ENCODE measurements around the gene CTAGE9. TPM values are rescaled to one million over a fixed set of nuclear protein-coding genes. Genes with fewer than 3 reads are reported as not detected.
A peak's percentile ranks its signal among the peaks of the same experiment; 100 is the strongest.
"Not testable (repeated sequence)": the region's sequence is repeated elsewhere in the genome, so short reads cannot be mapped to it uniquely, and the experiment has no call there.

The CTAGE9 gene
- total RNA-seq, 1 donor from 2014 or later, result not detected

- no peak for DNase-seq (ENCODE audit: low read depth, low spot score)
These were observed 18.7 kb upstream of the CTAGE9 start for GRCh38 chr6:131729550-131729949.

GRCh38 chr6:131728296-131728939 lies 17.6 kb upstream of the CTAGE9 start:
- DNase-seq (ENCODE audit: low read depth, low spot score), result no peak

GRCh38 chr6:131727868-131728267 lies 17.1 kb upstream of the CTAGE9 start:
- DNase-seq (ENCODE audit: low read depth, low spot score), result no peak

GRCh38 chr6:131727467-131727866 lies 16.6 kb upstream of the CTAGE9 start:
- no peak for DNase-seq (ENCODE audit: low read depth, low spot score)

GRCh38 chr6:131724114-131724513 lies 13.3 kb upstream of the CTAGE9 start:
- DNase-seq (ENCODE audit: low read depth, low spot score), result no peak

GRCh38 chr6:131721161-131721560 lies 10.3 kb upstream of the CTAGE9 start:
- no peak for DNase-seq (ENCODE audit: low read depth, low spot score)

GRCh38 chr6:131717836-131718542 lies 7.2 kb upstream of the CTAGE9 start:
- DNase-seq (ENCODE audit: low read depth, low spot score), result no peak

GRCh38 chr6:131715567-131715966 lies 4.8 kb upstream of the CTAGE9 start:
- not testable (repeated sequence) for DNase-seq (ENCODE audit: low read depth, low spot score)

GRCh38 chr6:131703905-131704304 lies 6.9 kb downstream of the CTAGE9 start:
- not testable (repeated sequence) for DNase-seq (ENCODE audit: low read depth, low spot score)

- DNase-seq (ENCODE audit: low read depth, low spot score), result not testable (repeated sequence)
These were observed 10.0 kb downstream of the CTAGE9 start for GRCh38 chr6:131700851-131701250.

GRCh38 chr6:131696956-131697355 lies 13.9 kb downstream of the CTAGE9 start:
- DNase-seq (ENCODE audit: low read depth, low spot score), result no peak

- peak; percentile 24 for DNase-seq (ENCODE audit: low read depth, low spot score)
These were observed 15.9 kb downstream of the CTAGE9 start for GRCh38 chr6:131694832-131695426.

- no peak for DNase-seq (ENCODE audit: low read depth, low spot score)
These were observed 17.4 kb downstream of the CTAGE9 start for GRCh38 chr6:131693384-131693783.

- no peak for DNase-seq (ENCODE audit: low read depth, low spot score)
These were observed 18.2 kb downstream of the CTAGE9 start for GRCh38 chr6:131692589-131692988.

- no peak for DNase-seq (ENCODE audit: low read depth, low spot score)
These were observed 18.8 kb downstream of the CTAGE9 start for GRCh38 chr6:131692031-131692430.

- no peak for DNase-seq (ENCODE audit: low read depth, low spot score)
These were observed 22.5 kb downstream of the CTAGE9 start for GRCh38 chr6:131688286-131688685.

GRCh38 chr6:131687022-131687421 lies 23.8 kb downstream of the CTAGE9 start:
- DNase-seq (ENCODE audit: low read depth, low spot score), result no peak

- no peak for DNase-seq (ENCODE audit: low read depth, low spot score)
These were observed 25.5 kb downstream of the CTAGE9 start for GRCh38 chr6:131685266-131685780.

- DNase-seq (ENCODE audit: low read depth, low spot score), result no peak
These were observed 27.3 kb downstream of the CTAGE9 start for GRCh38 chr6:131683479-131683878.

- DNase-seq (ENCODE audit: low read depth, low spot score), result no peak
These were observed 28.4 kb downstream of the CTAGE9 start for GRCh38 chr6:131682442-131682841.

GRCh38 chr6:131681585-131681984 lies 29.2 kb downstream of the CTAGE9 start:
- no peak for DNase-seq (ENCODE audit: low read depth, low spot score)

GRCh38 chr6:131680868-131681267 lies 29.9 kb downstream of the CTAGE9 start:
- no peak for DNase-seq (ENCODE audit: low read depth, low spot score)
